HG03108 (cell line): Measurements from ENCODE around the gene CCSER2.

Experiments
- ATAC-seq: cut with Tn5 transposase; IDR thresholded peaks from one replicate; pipeline ENCODE4 v1.9.1; 2021; ENCODE audit warnings: moderate library complexity; ENCODE audit not compliant: unreplicated experiment

The CCSER2 gene

DNA sequence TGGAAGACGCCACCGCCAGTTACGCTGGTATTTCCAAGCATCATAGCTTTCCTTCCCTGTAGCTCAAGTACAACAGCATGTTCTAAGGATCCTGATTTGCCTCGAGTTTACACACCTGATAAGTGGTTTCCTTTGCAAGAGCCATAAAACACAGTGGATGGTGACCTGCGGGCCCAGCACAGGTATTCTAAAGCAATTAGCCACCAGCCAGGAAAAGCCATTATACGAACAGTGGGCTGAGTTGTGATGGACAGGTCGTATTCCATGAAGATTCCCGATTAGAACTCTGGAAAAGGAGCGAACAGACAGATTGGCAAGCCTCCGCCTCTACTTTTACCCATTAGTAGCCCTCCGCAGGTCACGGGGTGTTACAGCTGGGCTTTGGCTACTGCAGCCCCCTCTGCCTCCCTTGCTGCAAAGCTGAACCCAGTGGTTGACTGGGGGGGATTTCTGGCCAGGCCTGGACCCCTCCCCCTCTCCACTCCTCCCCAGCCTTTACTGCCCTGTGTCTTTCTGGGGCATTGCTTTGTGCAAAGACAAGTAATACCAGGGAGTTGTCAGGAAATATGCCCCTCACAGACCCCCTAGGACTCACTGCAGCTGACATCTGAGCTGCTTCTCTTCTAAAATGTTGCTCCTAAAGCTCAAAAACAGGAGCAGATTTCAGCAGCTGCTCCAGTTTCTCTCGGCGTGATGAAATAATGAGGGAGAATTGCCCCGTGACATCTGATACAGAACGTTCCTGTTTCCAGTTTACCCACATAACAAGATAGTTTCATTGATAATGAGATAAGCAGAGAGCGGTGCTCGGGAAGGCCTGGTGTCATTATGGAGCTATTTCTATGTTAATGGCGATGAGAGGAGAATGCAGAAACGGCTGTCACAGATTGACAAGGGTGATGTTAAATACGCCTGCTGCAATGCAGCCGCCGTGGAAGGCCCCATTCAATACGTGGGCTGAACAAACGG, 214.4 kb downstream of the CCSER2 start:
- no peak for ATAC-seq

DNA sequence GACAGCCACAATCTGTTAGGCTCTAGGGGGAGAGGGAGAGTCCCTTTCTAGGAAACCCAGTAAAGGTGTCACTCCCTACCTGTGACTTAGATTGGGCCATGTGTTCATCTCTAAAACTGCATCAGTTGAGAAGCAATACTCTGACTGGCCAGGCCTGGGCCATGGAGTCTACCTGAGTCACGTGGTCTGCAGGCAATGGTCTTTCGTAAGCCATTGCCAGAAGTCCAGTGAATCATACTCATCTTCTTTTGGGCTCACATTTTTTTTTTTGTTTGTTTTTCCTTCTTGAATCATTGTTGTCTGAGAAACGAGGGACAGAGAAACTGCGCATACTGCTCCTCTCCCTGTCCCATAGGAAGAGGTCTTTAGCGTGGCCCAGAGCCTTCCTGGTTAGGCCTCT, 215.6 kb downstream of the CCSER2 start:
- no peak for ATAC-seq

DNA sequence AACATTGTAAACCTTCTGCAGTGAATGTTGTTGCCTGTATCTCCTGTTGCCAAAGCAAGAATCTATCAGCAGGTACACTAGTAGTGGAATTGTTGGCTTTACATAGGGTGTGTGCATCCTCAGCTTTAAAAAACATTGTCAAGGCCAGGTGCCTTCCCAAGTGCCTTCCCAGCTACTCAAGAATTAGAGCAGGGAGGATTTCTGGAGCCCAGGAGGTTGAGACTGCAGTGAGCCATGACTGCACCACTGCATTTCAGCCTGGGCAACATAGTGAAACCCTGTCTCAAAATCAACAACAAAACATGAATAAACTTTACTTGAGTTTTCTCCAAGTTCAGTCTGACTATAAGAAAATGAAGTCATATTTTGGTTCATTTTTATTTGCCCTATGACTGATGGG, 217.3 kb downstream of the CCSER2 start:
- no peak for ATAC-seq

DNA sequence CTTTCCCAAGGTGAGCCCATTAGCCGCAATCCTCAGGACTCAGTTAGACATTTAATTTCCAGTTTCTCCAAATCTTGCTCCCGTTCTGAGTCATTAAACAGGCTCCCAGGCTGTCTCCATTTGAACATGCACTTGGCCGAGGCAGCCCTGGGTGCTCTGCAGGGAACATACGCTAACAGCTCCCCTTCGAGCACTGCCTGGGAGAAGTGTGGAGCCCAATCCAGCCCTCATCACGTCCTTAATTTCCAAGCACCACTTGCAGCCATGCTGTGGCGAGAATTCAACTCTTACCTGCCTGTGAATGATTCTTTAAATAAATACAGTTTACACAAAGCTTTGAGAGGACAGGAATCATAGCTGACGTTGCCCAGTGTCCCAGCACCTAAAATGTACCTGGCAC, 218.2 kb downstream of the CCSER2 start:
- no peak for ATAC-seq

DNA sequence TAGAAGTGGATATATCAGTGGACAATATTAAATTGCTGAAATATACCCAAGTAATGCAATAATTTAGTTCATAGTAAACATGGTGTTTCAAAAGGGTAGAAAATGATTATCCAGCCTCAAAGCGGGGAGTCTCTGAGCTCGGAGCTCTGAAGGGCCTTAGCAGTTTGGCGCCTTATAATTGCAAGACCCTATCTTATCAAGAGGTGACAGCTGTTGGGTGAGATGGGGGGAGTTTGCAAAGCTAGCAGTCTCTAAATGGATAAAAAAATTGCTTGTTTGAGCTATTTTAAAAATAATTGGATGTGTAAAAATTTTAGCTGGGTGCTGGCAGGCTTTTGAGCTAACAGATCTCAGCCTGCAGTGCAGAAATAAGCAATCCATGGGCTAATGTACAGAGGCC, 219.2 kb downstream of the CCSER2 start:
- ATAC-seq, result no peak

DNA sequence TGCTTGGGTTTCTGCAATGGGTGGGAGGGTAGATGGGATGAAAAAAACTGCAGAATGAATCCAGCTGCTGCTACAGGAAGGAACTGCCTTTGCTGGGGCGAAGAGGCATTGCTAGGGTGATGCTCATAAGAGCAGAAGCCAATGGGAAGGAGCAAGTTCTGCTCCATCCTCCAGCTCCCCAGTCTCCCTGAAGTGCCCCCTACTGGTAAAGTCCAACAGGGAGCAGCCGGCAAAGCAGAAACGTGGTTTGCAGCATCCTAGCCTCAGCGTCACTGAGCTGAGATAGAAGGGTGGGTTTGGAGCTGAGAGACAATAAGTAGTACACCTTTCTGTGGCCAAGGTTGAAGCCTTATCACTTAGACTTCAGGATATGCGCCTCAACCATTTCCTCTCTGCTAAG, 220.5 kb downstream of the CCSER2 start:
- ATAC-seq, result no peak

DNA sequence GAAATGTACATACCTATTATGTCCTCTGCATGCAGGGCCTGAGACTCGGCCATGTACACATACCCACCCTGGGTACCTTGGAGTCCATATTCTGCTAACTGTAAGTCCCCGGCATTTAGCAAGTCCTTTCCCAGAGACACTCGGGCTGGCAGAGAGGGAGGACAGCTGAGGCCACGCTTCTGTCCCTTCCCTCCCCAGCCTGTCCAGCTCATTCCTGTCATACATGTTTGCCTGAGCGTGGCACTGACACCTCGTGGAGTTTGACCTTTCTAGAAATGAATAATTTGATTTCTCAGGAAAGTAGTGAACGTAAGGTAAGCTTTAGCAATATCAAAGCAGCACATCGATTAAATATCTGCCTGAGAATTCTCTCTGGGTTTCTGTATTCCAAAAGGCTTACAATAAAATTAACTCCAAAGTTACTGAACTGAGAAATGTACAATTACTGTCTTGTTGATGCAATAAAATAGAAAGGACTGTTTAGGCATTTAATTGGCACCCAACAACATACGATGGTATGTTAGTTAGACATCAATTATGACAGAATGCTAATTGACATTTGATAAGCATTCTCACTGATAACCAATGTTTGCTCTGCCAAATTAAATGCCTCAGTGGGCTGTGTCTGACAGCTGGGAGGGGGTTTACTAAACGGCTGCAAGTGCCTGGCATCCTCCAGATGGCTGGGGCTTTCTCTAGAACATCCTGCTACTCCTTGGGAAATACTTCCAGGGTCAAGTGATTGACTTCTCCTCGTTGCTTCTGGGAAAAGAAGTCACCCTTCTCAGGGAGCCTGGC, 221.2 kb downstream of the CCSER2 start:
- no peak for ATAC-seq

DNA sequence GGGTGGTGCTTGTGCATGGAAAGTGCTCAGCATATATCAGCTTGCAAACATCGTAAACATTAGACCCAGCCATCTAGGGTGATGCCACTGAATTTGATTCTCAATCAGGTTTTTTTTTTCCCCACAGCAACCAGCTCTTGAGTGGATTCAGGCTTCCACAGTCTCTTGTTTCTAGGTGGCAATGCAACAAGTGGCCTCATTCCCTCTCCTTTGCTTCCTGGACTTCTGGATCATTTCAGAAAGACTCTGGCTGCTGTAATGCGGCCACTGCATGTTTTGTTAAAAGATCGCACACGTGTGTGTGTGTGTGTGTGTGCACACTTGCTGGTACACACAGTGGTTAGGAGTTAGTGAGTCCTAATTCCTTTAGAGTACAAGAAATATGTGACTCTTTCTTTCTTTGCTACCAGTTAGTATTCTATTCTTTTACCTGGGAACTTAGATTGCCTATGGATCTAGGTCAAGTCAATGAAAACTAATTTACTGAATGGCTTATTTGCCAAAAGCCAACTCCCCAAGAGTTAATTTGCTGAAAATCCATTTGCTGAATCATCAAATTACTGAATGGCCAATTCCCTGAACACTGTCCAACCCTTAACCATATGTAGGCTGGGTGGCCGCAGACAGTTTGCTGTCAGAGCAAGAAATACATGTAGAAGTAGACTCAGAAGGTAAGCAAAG, 222.5 kb downstream of the CCSER2 start:
- no peak for ATAC-seq

DNA sequence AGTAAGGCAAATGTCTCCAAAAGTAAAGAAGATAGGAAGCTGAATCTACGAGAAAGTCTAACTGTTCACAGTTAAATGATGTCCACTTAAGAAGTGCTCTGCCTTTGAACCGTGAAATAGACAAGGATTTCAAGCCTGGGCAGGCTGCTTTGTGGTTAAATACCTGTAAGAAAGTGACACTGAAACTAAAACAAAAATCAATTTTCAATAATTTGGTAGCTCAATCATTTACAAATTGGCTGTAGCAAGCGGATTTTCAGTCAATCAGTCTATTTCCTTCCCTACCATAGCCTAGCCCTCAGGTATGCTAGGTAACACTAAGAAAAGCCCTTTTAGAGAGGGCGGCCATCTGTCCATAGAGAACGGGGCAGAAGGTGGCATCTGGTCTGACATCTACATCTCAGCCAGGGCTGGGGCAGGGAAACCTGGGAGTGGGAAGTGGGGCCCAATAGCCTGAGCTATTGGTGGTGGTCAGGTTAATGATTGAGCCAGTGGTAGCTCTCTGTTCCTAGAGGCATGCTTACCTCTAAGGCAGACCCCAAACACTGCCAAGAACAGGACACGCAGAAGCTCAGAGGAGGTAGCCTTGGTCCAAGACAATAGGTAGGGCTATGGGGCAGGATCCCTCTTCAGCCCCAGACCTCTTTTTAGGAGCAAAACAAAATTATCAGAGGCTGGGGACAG, 223.2 kb downstream of the CCSER2 start:
- ATAC-seq, result no peak

DNA sequence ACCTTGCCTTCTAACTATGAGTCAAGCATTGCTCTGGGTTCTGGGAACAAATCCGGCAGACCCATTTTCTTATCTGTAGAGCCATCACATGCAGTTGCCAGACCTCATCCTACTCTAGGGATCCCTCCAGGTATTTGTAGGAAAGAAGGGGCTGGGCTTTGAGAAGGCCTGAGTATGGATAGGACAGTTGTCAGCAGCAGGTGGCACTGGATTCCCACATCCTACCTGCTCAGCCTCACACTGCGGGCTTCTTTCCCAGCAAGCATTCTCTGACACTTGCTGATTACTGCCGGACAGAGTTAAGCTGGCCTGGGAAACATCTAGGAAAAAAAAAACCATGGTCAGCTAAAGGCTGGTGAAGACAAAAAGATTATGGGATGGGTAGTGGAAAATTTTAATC, 224.1 kb downstream of the CCSER2 start:
- no peak for ATAC-seq

DNA sequence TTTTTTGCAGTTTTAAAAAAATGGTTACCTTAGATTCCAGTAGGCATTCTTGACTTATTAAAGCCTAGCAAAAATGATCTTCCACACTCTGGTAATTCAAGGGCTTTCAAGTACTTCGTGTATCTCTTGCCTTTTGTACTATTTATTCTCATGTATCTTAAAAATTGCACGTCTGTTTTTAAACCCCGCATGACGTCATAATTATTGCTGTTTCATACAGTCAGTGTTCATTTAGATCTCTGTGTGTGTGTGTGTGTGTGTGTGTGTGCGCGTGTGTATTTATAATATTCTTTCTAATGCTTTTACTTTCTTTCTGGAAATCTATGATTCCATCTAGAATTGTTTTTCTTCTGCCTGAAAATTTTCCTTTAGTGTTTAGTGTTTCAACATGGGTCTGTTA, 234.2 kb downstream of the CCSER2 start:
- ATAC-seq, result no peak

DNA sequence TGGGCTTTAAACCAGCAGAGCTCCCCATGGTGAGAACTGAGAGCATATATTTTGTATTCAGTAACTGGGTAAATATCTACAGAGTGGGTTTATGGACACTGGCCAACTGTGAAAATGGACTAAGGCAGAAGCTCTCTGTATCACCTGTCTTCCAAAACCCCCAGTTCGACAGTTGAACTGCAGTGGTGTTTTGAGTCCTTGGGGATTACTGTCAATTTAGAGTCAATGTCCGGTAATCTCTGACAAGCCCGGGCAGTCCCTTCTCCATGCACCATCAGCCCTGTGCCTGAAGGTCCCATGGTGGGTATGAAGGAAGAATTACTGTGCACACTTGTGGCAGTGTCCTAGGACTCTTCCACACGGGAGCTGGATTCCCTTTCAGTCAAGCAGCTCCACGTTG, 235.0 kb downstream of the CCSER2 start:
- peak; percentile 76 for ATAC-seq

DNA sequence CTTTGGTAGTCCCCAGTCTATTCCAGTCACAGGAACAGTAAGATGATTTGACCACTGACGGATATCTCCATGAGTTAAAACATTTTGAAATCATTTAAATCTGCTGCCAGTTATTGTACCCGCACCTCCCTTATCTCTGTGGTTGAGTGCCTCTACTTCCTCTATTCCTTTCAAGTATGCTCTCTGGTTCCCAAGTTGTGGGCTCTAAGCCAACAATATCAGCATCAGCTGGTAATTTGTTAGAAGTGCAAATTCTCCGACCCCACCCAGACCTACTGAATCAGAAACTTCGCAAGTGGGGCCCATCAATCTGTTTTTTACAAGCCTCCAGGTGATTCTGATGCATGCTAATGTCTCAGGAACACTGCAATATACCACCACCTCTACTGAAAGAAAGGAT, 235.5 kb downstream of the CCSER2 start:
- ATAC-seq, result peak; percentile 28

DNA sequence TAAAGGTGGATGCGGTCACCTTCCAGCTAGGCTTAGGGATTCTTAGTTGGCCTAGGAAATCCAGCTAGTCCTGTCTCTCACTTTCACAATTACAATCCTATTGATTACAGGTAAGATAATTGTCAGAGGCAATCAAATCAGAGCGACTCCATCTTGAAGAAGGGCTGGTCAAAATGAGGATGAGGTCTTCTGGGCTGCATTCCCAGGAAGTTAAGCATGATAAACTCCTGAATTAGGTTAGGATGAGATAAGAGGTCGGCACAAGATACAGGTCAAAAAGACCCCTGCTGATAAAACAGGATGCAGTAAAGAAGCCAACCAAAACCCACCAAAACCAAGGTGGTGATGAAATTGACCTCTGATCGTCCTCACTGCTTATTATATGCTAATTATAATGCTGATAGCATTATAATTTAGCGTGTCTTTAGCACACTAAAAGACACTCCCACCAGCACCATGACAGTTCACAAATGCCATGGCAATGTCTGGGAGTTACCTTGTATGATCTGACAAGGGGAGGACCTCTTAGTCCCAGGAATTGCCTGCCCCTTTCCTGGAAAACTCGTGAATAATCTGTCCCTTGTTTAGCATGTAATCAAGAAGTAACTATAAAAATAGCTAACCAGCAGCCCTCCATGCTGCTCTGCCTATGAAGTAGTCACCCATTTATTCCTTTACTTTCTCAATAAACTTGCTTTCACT, 237.6 kb downstream of the CCSER2 start:
- ATAC-seq, result no peak

DNA sequence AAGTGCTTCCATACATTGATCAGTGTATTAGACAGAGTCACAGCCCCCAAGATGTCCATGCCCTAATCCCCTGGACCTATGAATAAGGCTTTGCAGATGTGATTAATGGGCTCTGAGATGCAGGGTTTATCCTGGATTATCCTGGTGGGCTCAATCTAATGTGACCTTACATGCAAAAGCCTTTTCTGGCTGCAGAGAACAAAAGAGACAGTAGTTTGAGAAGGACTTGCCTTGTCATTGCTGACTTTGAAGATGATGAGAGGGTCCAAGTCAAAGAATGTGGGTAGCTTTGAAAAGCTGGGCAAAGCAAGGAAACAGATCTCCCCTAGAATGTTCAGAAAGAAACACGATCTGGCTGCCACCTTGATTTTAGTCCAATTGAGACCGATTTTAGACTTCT, 238.7 kb downstream of the CCSER2 start:
- no peak for ATAC-seq
